ENCODE measurements around the gene SMIM24. TPM values are rescaled to one million over a fixed set of nuclear protein-coding genes. Genes with fewer than 3 reads are reported as not detected.
"Not testable (repeated sequence)": the region's sequence is repeated elsewhere in the genome, so short reads cannot be mapped to it uniquely, and the experiment has no call there.

The SMIM24 gene
- total RNA-seq, 1 donor from 2014 or later, result not detected

DNA sequence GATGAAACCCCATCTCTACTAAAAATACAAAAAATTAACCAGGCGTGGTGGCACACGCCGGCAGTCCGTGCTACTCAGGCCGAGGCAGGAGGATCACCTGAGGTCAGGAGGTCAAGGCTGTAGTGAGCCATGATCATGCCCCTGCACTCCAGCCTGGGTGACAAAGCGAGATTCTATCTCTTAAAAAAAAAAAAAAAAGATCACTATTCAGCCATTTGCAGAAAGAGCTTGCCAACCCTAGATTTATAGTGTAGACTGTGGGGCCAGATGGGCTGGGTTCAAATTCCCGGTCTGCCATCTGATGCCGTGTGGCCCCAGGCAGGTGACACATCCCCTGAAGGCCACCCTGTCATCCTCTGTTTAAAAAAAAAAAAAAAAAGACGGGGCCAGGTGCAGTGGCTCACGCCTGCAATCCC, 28.9 kb downstream of the SMIM24 start:
- Mint-ChIP-seq H3K4me3 (ENCODE audit: unreplicated experiment) (no peak overlapping the region), H3K27ac (ENCODE audit: unreplicated experiment) (no peak overlapping the region), H3K4me1 (ENCODE audit: low read depth, unreplicated experiment) (no peaks in the 10 kb centered on the region), H3K36me3 (ENCODE audit: unreplicated experiment) (no peaks in the 10 kb centered on the region), H3K9me3 (ENCODE audit: unreplicated experiment) (no peaks in the 10 kb centered on the region), H3K27me3 (ENCODE audit: unreplicated experiment) (no peaks in the 10 kb centered on the region)
- TF ChIP-seq, protein P1, sequence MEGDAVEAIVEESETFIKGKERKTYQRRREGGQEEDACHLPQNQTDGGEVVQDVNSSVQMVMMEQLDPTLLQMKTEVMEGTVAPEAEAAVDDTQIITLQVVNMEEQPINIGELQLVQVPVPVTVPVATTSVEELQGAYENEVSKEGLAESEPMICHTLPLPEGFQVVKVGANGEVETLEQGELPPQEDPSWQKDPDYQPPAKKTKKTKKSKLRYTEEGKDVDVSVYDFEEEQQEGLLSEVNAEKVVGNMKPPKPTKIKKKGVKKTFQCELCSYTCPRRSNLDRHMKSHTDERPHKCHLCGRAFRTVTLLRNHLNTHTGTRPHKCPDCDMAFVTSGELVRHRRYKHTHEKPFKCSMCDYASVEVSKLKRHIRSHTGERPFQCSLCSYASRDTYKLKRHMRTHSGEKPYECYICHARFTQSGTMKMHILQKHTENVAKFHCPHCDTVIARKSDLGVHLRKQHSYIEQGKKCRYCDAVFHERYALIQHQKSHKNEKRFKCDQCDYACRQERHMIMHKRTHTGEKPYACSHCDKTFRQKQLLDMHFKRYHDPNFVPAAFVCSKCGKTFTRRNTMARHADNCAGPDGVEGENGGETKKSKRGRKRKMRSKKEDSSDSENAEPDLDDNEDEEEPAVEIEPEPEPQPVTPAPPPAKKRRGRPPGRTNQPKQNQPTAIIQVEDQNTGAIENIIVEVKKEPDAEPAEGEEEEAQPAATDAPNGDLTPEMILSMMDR (IDR thresholded peaks at IDR 0.05; ENCODE audit: partially characterized antibody, unreplicated experiment), result no peak
- no peak for DNase-seq

- TF ChIP-seq, protein P1 (IDR thresholded peaks at IDR 0.05; ENCODE audit: partially characterized antibody, unreplicated experiment), result no peak
- no peak overlapping the region for H3K27ac Mint-ChIP-seq (ENCODE audit: unreplicated experiment)
- no peak for DNase-seq
- H3K4me1 Mint-ChIP-seq (ENCODE audit: low read depth, unreplicated experiment), result no peaks in the 10 kb centered on the region
- no peaks in the 10 kb centered on the region for H3K9me3 Mint-ChIP-seq (ENCODE audit: unreplicated experiment)
- no peak overlapping the region for H3K4me3 Mint-ChIP-seq (ENCODE audit: unreplicated experiment)
- no peaks in the 10 kb centered on the region for H3K27me3 Mint-ChIP-seq (ENCODE audit: unreplicated experiment)
- no peaks in the 10 kb centered on the region for H3K36me3 Mint-ChIP-seq (ENCODE audit: unreplicated experiment)
These were observed 29.4 kb downstream of the SMIM24 start for GRCh38 chr19:3450796-3451411.

GRCh38 chr19:3448616-3449334, 31.6 kb downstream of the SMIM24 start:
- no peaks in the 10 kb centered on the region for H3K36me3 Mint-ChIP-seq (ENCODE audit: unreplicated experiment)
- TF ChIP-seq, protein P1 (IDR thresholded peaks at IDR 0.05; ENCODE audit: partially characterized antibody, unreplicated experiment), result no peak
- H3K9me3 Mint-ChIP-seq (ENCODE audit: unreplicated experiment), result no peaks in the 10 kb centered on the region
- no peaks in the 10 kb centered on the region for H3K27me3 Mint-ChIP-seq (ENCODE audit: unreplicated experiment)
- no peak for DNase-seq
- H3K4me1 Mint-ChIP-seq (ENCODE audit: low read depth, unreplicated experiment), result peaks cover 4% of the 10 kb centered on the region
- H3K4me3 Mint-ChIP-seq (ENCODE audit: unreplicated experiment), result no peak overlapping the region
- H3K27ac Mint-ChIP-seq (ENCODE audit: unreplicated experiment), result no peak overlapping the region

GRCh38 chr19:3446657-3447056, 33.7 kb downstream of the SMIM24 start:
- H3K4me3 Mint-ChIP-seq (ENCODE audit: unreplicated experiment); H3K36me3 Mint-ChIP-seq (ENCODE audit: unreplicated experiment); DNase-seq; H3K27me3 Mint-ChIP-seq (ENCODE audit: unreplicated experiment); H3K27ac Mint-ChIP-seq (ENCODE audit: unreplicated experiment); H3K9me3 Mint-ChIP-seq (ENCODE audit: unreplicated experiment); H3K4me1 Mint-ChIP-seq (ENCODE audit: low read depth, unreplicated experiment): not testable (repeated sequence)

DNA sequence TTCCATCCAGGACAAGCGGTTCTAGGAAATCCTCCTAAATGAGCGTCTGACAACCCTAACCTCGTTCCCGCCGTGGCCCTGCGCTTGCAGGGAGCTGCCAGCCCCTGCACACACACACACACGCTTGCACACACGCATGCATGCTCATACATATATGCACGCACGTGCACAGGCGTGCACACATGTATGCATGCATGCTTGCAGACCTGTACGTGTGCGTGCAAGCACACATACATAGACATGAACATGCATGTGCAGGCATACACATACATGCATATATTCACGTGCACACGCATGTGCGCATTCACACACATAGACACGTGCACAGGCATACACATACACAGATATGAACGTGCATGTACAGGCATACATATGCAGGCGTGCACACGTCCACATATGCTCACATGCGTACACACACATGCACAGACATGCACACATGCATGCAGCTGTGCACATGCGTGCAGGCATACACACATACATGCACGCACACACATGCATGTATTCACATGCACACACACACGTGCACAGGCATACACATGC, 35.6 kb downstream of the SMIM24 start:
- Mint-ChIP-seq H3K4me3 (ENCODE audit: unreplicated experiment) (no peak overlapping the region), H3K36me3 (ENCODE audit: unreplicated experiment) (no peaks in the 10 kb centered on the region), H3K27ac (ENCODE audit: unreplicated experiment) (peak overlapping the region; percentile 93), H3K4me1 (ENCODE audit: low read depth, unreplicated experiment) (peaks cover 9% of the 10 kb centered on the region), H3K9me3 (ENCODE audit: unreplicated experiment) (no peaks in the 10 kb centered on the region), H3K27me3 (ENCODE audit: unreplicated experiment) (peaks cover 1% of the 10 kb centered on the region)
- TF ChIP-seq, protein P1 (IDR thresholded peaks at IDR 0.05; ENCODE audit: partially characterized antibody, unreplicated experiment), result no peak
- DNase-seq, result no peak

All from glutamatergic neuron (in vitro differentiated cells).